ENCODE measurements around the gene CAPN3.
A peak's percentile ranks its signal among the peaks of the same experiment; 100 is the strongest.

CAPN3 gene

GRCh38 chr15:42358141-42358540, 1.2 kb upstream of the CAPN3 start:
- DNase-seq = no peak

- DNase-seq = no peak
Measured at GRCh38 chr15:42359985-42360384, 684 bp downstream of the CAPN3 start.

- DNase-seq = no peak
Measured at GRCh38 chr15:42360535-42361112, 1.3 kb downstream of the CAPN3 start.

GRCh38 chr15:42363487-42363886, 4.2 kb downstream of the CAPN3 start:
- DNase-seq = no peak

GRCh38 chr15:42363942-42364341, 4.6 kb downstream of the CAPN3 start:
- DNase-seq = no peak

- DNase-seq = no peak
Measured at GRCh38 chr15:42364529-42364928, 5.2 kb downstream of the CAPN3 start.

GRCh38 chr15:42365921-42366550, 6.7 kb downstream of the CAPN3 start:
- no peak for DNase-seq

GRCh38 chr15:42367041-42367440, 7.7 kb downstream of the CAPN3 start:
- DNase-seq = no peak

GRCh38 chr15:42368096-42368495, 8.8 kb downstream of the CAPN3 start:
- DNase-seq = no peak

- no peak for DNase-seq
Measured at GRCh38 chr15:42371096-42371495, 11.8 kb downstream of the CAPN3 start.

- no peak for DNase-seq
Measured at GRCh38 chr15:42373274-42373673, 14.0 kb downstream of the CAPN3 start.

GRCh38 chr15:42373936-42374335, 14.6 kb downstream of the CAPN3 start:
- no peak for DNase-seq

GRCh38 chr15:42374810-42375209, 15.5 kb downstream of the CAPN3 start:
- no peak for DNase-seq

GRCh38 chr15:42375252-42375651, 16.0 kb downstream of the CAPN3 start:
- DNase-seq = no peak

- no peak for DNase-seq
Measured at GRCh38 chr15:42375941-42376340, 16.6 kb downstream of the CAPN3 start.

- no peak for DNase-seq
Measured at GRCh38 chr15:42378011-42378410, 18.7 kb downstream of the CAPN3 start.

GRCh38 chr15:42384597-42384996, 25.3 kb downstream of the CAPN3 start:
- no peak for DNase-seq

GRCh38 chr15:42385206-42385979, 26.1 kb downstream of the CAPN3 start:
- peak; percentile 14 for DNase-seq

- no peak for DNase-seq
Measured at GRCh38 chr15:42385980-42386700, 26.8 kb downstream of the CAPN3 start.

- DNase-seq = no peak
Measured at GRCh38 chr15:42387603-42388002, 28.3 kb downstream of the CAPN3 start.

- DNase-seq = no peak
Measured at GRCh38 chr15:42392309-42393024, 33.2 kb downstream of the CAPN3 start.

GRCh38 chr15:42394106-42394505, 34.8 kb downstream of the CAPN3 start:
- no peak for DNase-seq

- DNase-seq = no peak
Measured at GRCh38 chr15:42395838-42396237, 36.5 kb downstream of the CAPN3 start.

Data from NCI-H1694 (cell line).